Thoracic aorta (tissue), 2 donors: ENCODE measurements around the gene BCAR3. TPM values are rescaled to one million over a fixed set of nuclear protein-coding genes. Genes with fewer than 3 reads are reported as not detected.
A peak's percentile ranks its signal among the peaks of the same experiment; 100 is the strongest.
"Not testable (repeated sequence)": the region's sequence is repeated elsewhere in the genome, so short reads cannot be mapped to it uniquely, and the experiment has no call there.

Experiments
- ATAC-seq: fragments of 150-250 bp; one replicate; pipeline ENCODE4 v1.8.0; 2017; ENCODE audit warnings: low read depth; ENCODE audit not compliant: insufficient number of reproducible peaks, low FRiP score
- DNase-seq: peaks from one replicate; pipeline ENCODE4 v3.0.0-alpha.2; 2020; ENCODE audit warnings: low spot score
- H3K27ac ChIP-seq, 2 donors: fragments of 200-600 bp; sonication (generic); 1 replicate in 1 of 2; 2 replicates in 1 of 2; pipeline ENCODE4 v1.5.1; 2016; ENCODE audit warnings: mild to moderate bottlenecking in 2 of 2, moderate library complexity in 2 of 2
- H3K27me3 ChIP-seq: fragments of 200-600 bp; sonication (generic); replicated peaks from 2 replicates; pipeline ENCODE4 v1.6.0; 2016; ENCODE audit warnings: mild to moderate bottlenecking; ENCODE audit not compliant: insufficient read depth
- H3K36me3 ChIP-seq: fragments of 200-600 bp; sonication (generic); one replicate; pipeline ENCODE4 v1.5.1; 2016
- H3K4me1 ChIP-seq, 2 donors: fragments of 200-600 bp; sonication (generic); 1 replicate in 1 of 2; 2 replicates in 1 of 2; pipeline versions ENCODE4 v1.5.1 to v1.6.0; 2016; ENCODE audit warnings: low read depth in 2 of 2, mild to moderate bottlenecking in 1 of 2; ENCODE audit not compliant: control insufficient read depth in 1 of 2
- H3K4me3 ChIP-seq: fragments of 200-600 bp; sonication (generic); 2 replicates; pipeline ENCODE4 v1.5.1; 2016; ENCODE audit warnings: mild to moderate bottlenecking
- H3K9me3 ChIP-seq: fragments of 200-600 bp; sonication (generic); 2 replicates; pipeline ENCODE4 v1.5.1; 2016
- total RNA-seq, 2 donors: library from RNA; depleted of rRNA; stranded (reverse); fragments of >200 nt; gene quantifications; one replicate each; pipeline versions ENCODE4 v1.1.0 to v1.2.3, GENCODE V29; 2016
- TF ChIP-seq, protein P1 (sequence below): fragments of 200-600 bp; sonication (generic); IDR thresholded peaks from one replicate; pipeline ENCODE4 v1.5.1; 2019; ENCODE audit warnings: antibody characterized with exemption

Gene BCAR3
- total RNA-seq, 2 donors from 2014 or later: 26.7 to 36.3 TPM

DNA sequence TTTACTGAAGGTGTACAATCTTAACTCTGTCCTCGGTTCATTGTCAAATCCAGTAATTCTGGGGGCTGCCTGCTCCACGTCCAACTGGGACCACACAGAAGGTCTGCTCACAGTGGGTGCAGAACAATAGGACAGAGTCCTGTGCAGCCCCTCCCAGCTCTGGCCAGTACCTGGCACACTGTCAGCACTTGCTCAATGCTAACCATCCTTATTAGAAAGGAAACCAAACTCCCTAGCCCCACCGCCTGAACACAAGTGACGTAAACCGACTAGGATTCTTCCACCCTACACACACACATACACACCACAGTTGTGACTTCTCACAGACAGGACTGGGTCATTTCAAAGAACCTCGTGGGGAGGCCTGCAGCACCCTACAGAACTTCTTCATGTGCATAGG is 5.2 kb downstream of the BCAR3 start:
- Histone ChIP-seq H3K9me3 (no peaks in the 10 kb centered on the region), H3K27me3 (no peaks in the 10 kb centered on the region), H3K4me3 (no peak overlapping the region), H3K4me1 (peaks cover 39 to 63% of the 10 kb centered on the region in 2 donors), H3K36me3 (no peaks in the 10 kb centered on the region), H3K27ac (peak overlapping the region in 1 of 2 donors; percentile 12)
- ATAC-seq (no peak), DNase-seq (no peak)
- TF ChIP-seq, protein P1, sequence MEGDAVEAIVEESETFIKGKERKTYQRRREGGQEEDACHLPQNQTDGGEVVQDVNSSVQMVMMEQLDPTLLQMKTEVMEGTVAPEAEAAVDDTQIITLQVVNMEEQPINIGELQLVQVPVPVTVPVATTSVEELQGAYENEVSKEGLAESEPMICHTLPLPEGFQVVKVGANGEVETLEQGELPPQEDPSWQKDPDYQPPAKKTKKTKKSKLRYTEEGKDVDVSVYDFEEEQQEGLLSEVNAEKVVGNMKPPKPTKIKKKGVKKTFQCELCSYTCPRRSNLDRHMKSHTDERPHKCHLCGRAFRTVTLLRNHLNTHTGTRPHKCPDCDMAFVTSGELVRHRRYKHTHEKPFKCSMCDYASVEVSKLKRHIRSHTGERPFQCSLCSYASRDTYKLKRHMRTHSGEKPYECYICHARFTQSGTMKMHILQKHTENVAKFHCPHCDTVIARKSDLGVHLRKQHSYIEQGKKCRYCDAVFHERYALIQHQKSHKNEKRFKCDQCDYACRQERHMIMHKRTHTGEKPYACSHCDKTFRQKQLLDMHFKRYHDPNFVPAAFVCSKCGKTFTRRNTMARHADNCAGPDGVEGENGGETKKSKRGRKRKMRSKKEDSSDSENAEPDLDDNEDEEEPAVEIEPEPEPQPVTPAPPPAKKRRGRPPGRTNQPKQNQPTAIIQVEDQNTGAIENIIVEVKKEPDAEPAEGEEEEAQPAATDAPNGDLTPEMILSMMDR: no peak

DNA sequence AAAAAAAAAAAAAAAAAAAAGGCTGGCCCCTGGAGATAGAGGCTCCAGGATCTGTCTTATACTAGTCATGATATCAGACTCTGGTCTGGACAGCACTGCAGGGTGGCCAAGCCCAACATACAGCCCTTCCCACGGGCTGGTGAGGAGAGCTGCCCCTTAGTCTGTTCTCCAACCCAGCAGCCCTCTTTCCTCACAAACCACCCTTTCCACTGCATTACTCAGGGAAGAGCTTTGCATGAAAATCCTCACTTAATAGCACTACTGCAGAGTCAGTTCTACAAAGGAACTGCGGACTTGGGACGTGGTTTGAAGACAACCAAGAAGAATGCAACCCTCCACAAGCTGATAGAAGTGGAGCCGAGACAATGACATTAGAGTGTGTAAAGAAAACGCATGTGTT is 5.7 kb downstream of the BCAR3 start:
- Histone ChIP-seq H3K4me1 (peaks cover 39 to 65% of the 10 kb centered on the region in 2 donors), H3K27me3 (no peaks in the 10 kb centered on the region), H3K9me3 (no peaks in the 10 kb centered on the region), H3K27ac (peak overlapping the region; percentile 12 to 34), H3K36me3 (no peaks in the 10 kb centered on the region), H3K4me3 (no peak overlapping the region)
- TF ChIP-seq, protein P1: no peak
- ATAC-seq (no peak), DNase-seq (no peak)

GRCh38 chr1:93675271-93675670 is 6.4 kb downstream of the BCAR3 start:
- no peak for ATAC-seq
- no peak for DNase-seq
- no peak overlapping the region for H3K4me3 ChIP-seq

DNA sequence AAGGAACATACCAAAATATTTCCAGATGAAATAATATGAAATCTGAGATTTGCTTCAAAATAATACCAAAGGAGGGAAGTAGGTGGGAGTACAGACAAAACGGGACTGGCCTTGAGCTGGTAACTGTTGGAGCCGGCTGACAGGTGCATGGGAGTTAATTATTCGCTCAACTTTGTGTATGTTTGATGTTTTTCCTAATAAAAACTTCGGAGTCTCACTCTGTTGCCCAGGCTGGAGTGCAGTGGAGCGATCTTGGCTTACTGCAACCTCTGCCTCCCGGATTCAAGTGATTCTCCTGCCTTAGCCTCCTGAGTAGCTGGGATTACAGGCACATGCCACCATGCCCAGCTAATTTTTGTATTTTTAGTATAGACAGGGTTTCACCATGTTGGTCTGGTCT is 7.6 kb downstream of the BCAR3 start:
- H3K9me3 ChIP-seq, H3K27ac ChIP-seq, DNase-seq, ATAC-seq, H3K36me3 ChIP-seq, H3K4me3 ChIP-seq, H3K27me3 ChIP-seq: not testable (repeated sequence)
- H3K4me1 ChIP-seq: peaks cover 36 to 71% of the 10 kb centered on the region in 2 donors

More at GRCh38 chr1:93675271-93675670, 6.4 kb downstream of the BCAR3 start:
- TF ChIP-seq, protein P1: no peak
- Histone ChIP-seq H3K36me3 (no peaks in the 10 kb centered on the region), H3K9me3 (no peaks in the 10 kb centered on the region), H3K27ac (peak overlapping the region; percentile 23 to 62), H3K4me1 (peaks cover 39 to 64% of the 10 kb centered on the region in 2 donors), H3K27me3 (no peaks in the 10 kb centered on the region)

GRCh38 chr1:93673163-93673829 is 8.3 kb downstream of the BCAR3 start:
- Histone ChIP-seq H3K27me3 (no peaks in the 10 kb centered on the region), H3K4me1 (peaks cover 36 to 71% of the 10 kb centered on the region in 2 donors), H3K9me3 (no peaks in the 10 kb centered on the region), H3K4me3 (no peak overlapping the region), H3K36me3 (no peaks in the 10 kb centered on the region), H3K27ac (no peak overlapping the region)
- ATAC-seq (no peak), DNase-seq (no peak)
- TF ChIP-seq, protein P1: no peak
